IMR-90 (cell line): Measurements from ENCODE around the gene COG2. TPM values are rescaled to one million over a fixed set of nuclear protein-coding genes. Genes with fewer than 3 reads are reported as not detected.

Experiments
- ATAC-seq: fragments of 200-7000 bp; cut with Tn5 transposase; 2 replicates; pipeline ENCODE4 v1.9.1; 2020; ENCODE audit warnings: low read depth, mild to moderate bottlenecking, moderate library complexity
- BruUV-seq: library from RNA; stranded (reverse); fragments of 400-500 nt; replicated peaks from 2 replicates; lab custom pipeline; 2021; lab: Mats Ljungman, UMichigan
- CTCF ChIA-PET: fragments of 300-600 bp; formaldehyde crosslinking; extraction: SDS; loops from one replicate; lab custom pipeline; 2021; ENCODE audit warnings: antibody characterized with exemption; lab: Yijun Ruan, JAX
- POLR2A ChIA-PET: fragments of 300-600 bp; sonication (Branson Sonifier 250); formaldehyde crosslinking; loops from one replicate; lab custom pipeline; 2022; ENCODE audit warnings: antibody characterized with exemption; ENCODE audit not compliant: unreplicated experiment; lab: Charles Lee
- DNase-seq: peaks from one replicate; pipeline ENCODE4 v3.0.0; 2013
- H2AFZ ChIP-seq: replicated peaks from 2 replicates; pipeline ENCODE3; 2013; ENCODE audit warnings: low read length, mild to moderate bottlenecking; ENCODE audit not compliant: poor library complexity
- H2AK5ac ChIP-seq: 2 replicates; pipeline ENCODE4 v1.6.1; 2013; ENCODE audit warnings: low read depth, low read length, inconsistent platforms
- H2AK9ac ChIP-seq: replicated peaks from 2 replicates; pipeline ENCODE3; 2013; ENCODE audit warnings: mild to moderate bottlenecking, low read depth, low read length, moderate library complexity; ENCODE audit not compliant: poor library complexity
- H2BK120ac ChIP-seq: 2 replicates; pipeline ENCODE4 v1.6.1; 2013; ENCODE audit warnings: low read depth, low read length, inconsistent platforms
- H2BK15ac ChIP-seq: 3 replicates; pipeline ENCODE4 v1.6.1; 2013; ENCODE audit warnings: low read depth, low read length, inconsistent platforms
- H2BK20ac ChIP-seq: 2 replicates; pipeline ENCODE4 v1.6.1; 2013; ENCODE audit warnings: low read depth, mild to moderate bottlenecking, inconsistent platforms, low read length, moderate library complexity
- H2BK5ac ChIP-seq: 2 replicates; pipeline ENCODE4 v1.6.1; 2013; ENCODE audit warnings: mild to moderate bottlenecking, low read depth, low read length, inconsistent platforms; ENCODE audit not compliant: poor library complexity, severe bottlenecking
- H3K14ac ChIP-seq: replicated peaks from 2 replicates; pipeline ENCODE4 v1.6.1; 2013; ENCODE audit warnings: low read depth, low read length, inconsistent platforms
- H3K18ac ChIP-seq: 2 replicates; pipeline ENCODE4 v1.6.1; 2013; ENCODE audit warnings: low read depth, low read length, control low read depth
- H3K23ac ChIP-seq: 2 replicates; pipeline ENCODE4 v1.6.1; 2013; ENCODE audit warnings: low read depth, low read length, inconsistent platforms
- H3K27ac ChIP-seq: 2 replicates; pipeline ENCODE4 v1.5.1; 2013; ENCODE audit warnings: mild to moderate bottlenecking, control low read depth, low read length; ENCODE audit not compliant: insufficient read depth
- H3K27me3 ChIP-seq: 2 replicates; pipeline ENCODE4 v1.6.1; 2013; ENCODE audit warnings: low read length; ENCODE audit not compliant: control insufficient read depth, insufficient read depth
- H3K36me3 ChIP-seq: 2 replicates; pipeline ENCODE4 v1.6.1; 2013; ENCODE audit warnings: low read length, mixed read lengths; ENCODE audit not compliant: control insufficient read depth, insufficient read depth
- H3K4ac ChIP-seq: 2 replicates; pipeline ENCODE4 v1.6.1; 2013; ENCODE audit warnings: low read depth, low read length, inconsistent platforms
- H3K4me1 ChIP-seq: 2 replicates; pipeline ENCODE4 v1.6.1; 2013; ENCODE audit warnings: low read length, mixed read lengths; ENCODE audit not compliant: control insufficient read depth, insufficient read depth
- H3K4me2 ChIP-seq: 2 replicates; pipeline ENCODE4 v1.6.1; 2013; ENCODE audit warnings: low read depth, mild to moderate bottlenecking, control low read depth, low read length, moderate library complexity
- H3K4me3 ChIP-seq: 2 replicates; pipeline ENCODE4 v1.5.1; 2013; ENCODE audit warnings: low read depth, mild to moderate bottlenecking, control low read depth, low read length, moderate library complexity; ENCODE audit not compliant: insufficient read depth
- H3K56ac ChIP-seq: 2 replicates; pipeline ENCODE4 v1.6.1; 2013; ENCODE audit warnings: low read length, inconsistent platforms; ENCODE audit not compliant: insufficient read depth; ENCODE audit errors: extremely low read depth
- H3K79me1 ChIP-seq, 2 experiments: 2 replicates each; pipeline ENCODE4 v1.6.1; 2013; ENCODE audit warnings: low read length in 2 of 2, inconsistent platforms in 1 of 2, low read depth in 1 of 2
- H3K9ac ChIP-seq: 2 replicates; pipeline ENCODE4 v1.6.1; 2013; ENCODE audit warnings: low read depth, low read length, control low read depth
- H3K9me1 ChIP-seq: 2 replicates; pipeline ENCODE4 v1.6.1; 2013; ENCODE audit warnings: low read length, inconsistent platforms; ENCODE audit not compliant: insufficient read depth
- H3K9me3 ChIP-seq: 2 replicates; pipeline ENCODE4 v1.6.1; 2013; ENCODE audit warnings: low read length; ENCODE audit not compliant: control insufficient read depth, insufficient read depth
- H4K20me1 ChIP-seq: 2 replicates; pipeline ENCODE4 v1.6.1; 2013; ENCODE audit warnings: low read length, inconsistent platforms; ENCODE audit not compliant: insufficient read depth
- H4K5ac ChIP-seq: 2 replicates; pipeline ENCODE4 v1.6.1; 2013; ENCODE audit warnings: mild to moderate bottlenecking, low read depth, low read length, control low read depth
- H4K8ac ChIP-seq, 2 experiments: 2 replicates each; pipeline ENCODE4 v1.6.1; 2013; ENCODE audit warnings: low read depth in 2 of 2, low read length in 2 of 2, control low read depth in 1 of 2, inconsistent platforms in 1 of 2
- H4K91ac ChIP-seq: 2 replicates; pipeline ENCODE4 v1.6.1; 2013; ENCODE audit warnings: low read depth, low read length, inconsistent platforms; ENCODE audit not compliant: insufficient read depth
- BHLHE40 ChIP-seq: fragments of 150-350 bp; IDR thresholded peaks from 2 replicates; pipeline ENCODE4 v1.6.1; 2016; ENCODE audit warnings: mild to moderate bottlenecking, low read depth, low read length
- CEBPB ChIP-seq: IDR thresholded peaks from 2 replicates; pipeline ENCODE4 v1.6.1; 2012; ENCODE audit warnings: low read depth, low read length, improper control_type of control experiment
- CHD1 ChIP-seq: IDR thresholded peaks from 2 replicates; pipeline ENCODE4 v1.6.1; 2012; ENCODE audit warnings: low read depth, low read length, improper control_type of control experiment
- FOS ChIP-seq: fragments of 150-350 bp; IDR thresholded peaks from 2 replicates; pipeline ENCODE4 v1.6.1; 2016; ENCODE audit warnings: low read depth, low read length
- MAFK ChIP-seq: IDR thresholded peaks from 2 replicates; pipeline ENCODE4 v1.6.1; 2012; ENCODE audit warnings: low read depth, low read length, improper control_type of control experiment
- MAZ ChIP-seq: IDR thresholded peaks from 2 replicates; pipeline ENCODE4 v1.6.1; 2012; ENCODE audit warnings: low read depth, mild to moderate bottlenecking, low read length, improper control_type of control experiment, moderate library complexity, borderline replicate concordance
- MXI1 ChIP-seq: IDR thresholded peaks from 2 replicates; pipeline ENCODE4 v1.6.1; 2012; ENCODE audit warnings: low read depth, mild to moderate bottlenecking, low read length, moderate library complexity, borderline replicate concordance
- NFE2L2 ChIP-seq: fragments of 150-350 bp; IDR thresholded peaks from 2 replicates; pipeline ENCODE4 v1.6.1; 2016; ENCODE audit warnings: low read depth, mild to moderate bottlenecking, low read length
- RAD21 ChIP-seq: IDR thresholded peaks from 2 replicates; pipeline ENCODE4 v1.6.1; 2012; ENCODE audit warnings: low read length, improper control_type of control experiment
- RCOR1 ChIP-seq: IDR thresholded peaks from 2 replicates; pipeline ENCODE4 v1.6.1; 2012; ENCODE audit warnings: mild to moderate bottlenecking, low read length, improper control_type of control experiment; ENCODE audit not compliant: insufficient replicate concordance
- RFX5 ChIP-seq: IDR thresholded peaks from 2 replicates; pipeline ENCODE4 v1.8.0; 2012; ENCODE audit warnings: low read depth, mild to moderate bottlenecking, low read length, moderate library complexity
- SMC3 ChIP-seq: fragments of 150-350 bp; IDR thresholded peaks from 2 replicates; pipeline ENCODE4 v1.6.1; 2016; ENCODE audit warnings: low read depth, mild to moderate bottlenecking, antibody characterized with exemption, low read length, moderate library complexity
- WGBS, 2 experiments: methylation state at CpG; one replicate each; pipeline versions ENCODE4 v1.1.5 to v1.1.7; 2013; ENCODE audit warnings: missing lambda C conversion rate in 2 of 2; ENCODE audit not compliant: insufficient read length in 1 of 2; ENCODE audit errors: extremely low coverage in 2 of 2; 5-methylcytosine and 5-hydroxymethylcytosine counted together
- dilution Hi-C: fragments of 300-500 bp; cut with HindIII; formaldehyde crosslinking; loops from one replicate; pipeline ENCODE4 v1.14.3; 2018; ENCODE audit warnings: low sequenced_read_pairs; ENCODE audit not compliant: unreplicated experiment
- in situ Hi-C: fragments of 300-500 bp; cut with MboI; formaldehyde crosslinking; loops from 3 replicates; pipeline ENCODE4 v1.14.3; 2019; ENCODE audit warnings: low sequenced_read_pairs, inconsistent platforms, mixed read lengths
- intact Hi-C: fragments of 100-400 bp; cut with micrococcal nuclease; formaldehyde crosslinking; loops from 2 replicates; pipeline ENCODE4 v1.10.0; 2022
- polyA plus RNA-seq, 3 experiments: library from polyadenylated mRNA; depleted of rRNA; stranded (reverse); fragments of >200 nt; gene quantifications; 2 replicates each; pipeline ENCODE4 v1.2.3, GENCODE V29; 2012; ENCODE audit warnings: low replicate concordance in 1 of 3
- total RNA-seq: library from RNA; depleted of rRNA; stranded (reverse); fragments of >200 nt; gene quantifications from 2 replicates; pipeline ENCODE4 v1.2.3, GENCODE V29; 2012
- TF ChIP-seq, protein P1 (sequence below): fragments of 150-350 bp; IDR thresholded peaks from 2 replicates; pipeline ENCODE4 v1.6.1; 2017; ENCODE audit warnings: mild to moderate bottlenecking, antibody characterized with exemption, low read length, low read depth
- TF ChIP-seq, protein P2 (sequence below): conservative IDR thresholded peaks from 2 replicates; pipeline ENCODE4 v1.5.1; 2012; ENCODE audit warnings: mild to moderate bottlenecking, low read depth, low read length, improper control_type of control experiment
- TF ChIP-seq, protein P3 (sequence below): fragments of 150-350 bp; IDR thresholded peaks from 2 replicates; pipeline ENCODE4 v1.6.1; 2016; ENCODE audit warnings: low read depth, mild to moderate bottlenecking, low read length, moderate library complexity, borderline replicate concordance

Gene COG2
- total and polyA plus RNA-seq, 2 of the 4 experiments (the other 2 are of a cell fraction), result 9.1 to 16.7 TPM

DNA sequence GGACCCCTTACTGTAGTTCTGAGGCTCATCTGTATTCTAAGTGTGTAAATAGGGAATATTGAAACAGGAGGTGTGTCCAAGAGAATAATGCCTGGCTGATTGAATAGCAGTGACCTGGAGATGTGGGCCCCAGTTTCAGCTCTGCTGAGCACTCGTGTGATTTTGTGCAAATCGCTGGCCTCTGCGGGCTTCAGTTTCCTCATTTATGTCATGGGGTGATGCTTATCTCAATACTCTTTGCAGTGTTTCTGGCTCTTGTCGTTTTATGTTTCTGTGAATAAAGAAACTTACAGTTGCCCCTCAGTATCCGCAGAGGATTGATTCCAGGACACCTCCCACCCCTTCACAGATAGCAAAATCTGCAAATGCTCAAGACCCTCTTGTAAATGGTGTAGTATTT lies 5.0 kb downstream of the COG2 start:
- H2BK120ac ChIP-seq, result no peak overlapping the region
- no peak overlapping the region for H4K91ac ChIP-seq
- peaks cover 6% of the 10 kb centered on the region for H3K9me1 ChIP-seq
- no peaks in the 10 kb centered on the region for H3K9me3 ChIP-seq
- no peak overlapping the region for H2BK15ac ChIP-seq
- no peak overlapping the region for H3K23ac ChIP-seq
- in situ Hi-C loops, result loop anchor here (10.0 kb wide), 1 partner anchor 127 kb away; no protein-coding TSS in a partner anchor
- H3K79me1 ChIP-seq, result peaks cover 17 to 53% of the 10 kb centered on the region in 2 experiments
- H3K4me2 ChIP-seq, result no peak overlapping the region
- no peak overlapping the region for H2BK5ac ChIP-seq
- H2AFZ ChIP-seq, result no peak overlapping the region
- H3K14ac ChIP-seq, result no peak overlapping the region
- BruUV-seq, result no TSS peak
- ATAC-seq (no peak), DNase-seq (no peak)
- no peak overlapping the region for H3K18ac ChIP-seq
- no peak overlapping the region for H3K4ac ChIP-seq
- peaks cover 4% of the 10 kb centered on the region for H3K4me1 ChIP-seq
- H2AK9ac ChIP-seq, result no peak overlapping the region
- no peak overlapping the region for H4K8ac ChIP-seq
- no peaks in the 10 kb centered on the region for H3K27me3 ChIP-seq
- no peak overlapping the region for H3K27ac ChIP-seq
- no peak overlapping the region for H2AK5ac ChIP-seq
- no peak overlapping the region for H2BK20ac ChIP-seq
- CTCF ChIA-PET, result no interaction called here
- TF ChIP-seq NFE2L2 (no peak), BHLHE40 (no peak), MAFK (no peak), RFX5 (no peak), SMC3 (no peak), CEBPB (no peak), MAZ (no peak), CHD1 (no peak), RCOR1 (no peak), RAD21 (no peak), MXI1 (no peak), FOS (no peak)
- TF ChIP-seq, protein P1, sequence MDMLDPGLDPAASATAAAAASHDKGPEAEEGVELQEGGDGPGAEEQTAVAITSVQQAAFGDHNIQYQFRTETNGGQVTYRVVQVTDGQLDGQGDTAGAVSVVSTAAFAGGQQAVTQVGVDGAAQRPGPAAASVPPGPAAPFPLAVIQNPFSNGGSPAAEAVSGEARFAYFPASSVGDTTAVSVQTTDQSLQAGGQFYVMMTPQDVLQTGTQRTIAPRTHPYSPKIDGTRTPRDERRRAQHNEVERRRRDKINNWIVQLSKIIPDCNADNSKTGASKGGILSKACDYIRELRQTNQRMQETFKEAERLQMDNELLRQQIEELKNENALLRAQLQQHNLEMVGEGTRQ, result no peak
- TF ChIP-seq, protein P2, sequence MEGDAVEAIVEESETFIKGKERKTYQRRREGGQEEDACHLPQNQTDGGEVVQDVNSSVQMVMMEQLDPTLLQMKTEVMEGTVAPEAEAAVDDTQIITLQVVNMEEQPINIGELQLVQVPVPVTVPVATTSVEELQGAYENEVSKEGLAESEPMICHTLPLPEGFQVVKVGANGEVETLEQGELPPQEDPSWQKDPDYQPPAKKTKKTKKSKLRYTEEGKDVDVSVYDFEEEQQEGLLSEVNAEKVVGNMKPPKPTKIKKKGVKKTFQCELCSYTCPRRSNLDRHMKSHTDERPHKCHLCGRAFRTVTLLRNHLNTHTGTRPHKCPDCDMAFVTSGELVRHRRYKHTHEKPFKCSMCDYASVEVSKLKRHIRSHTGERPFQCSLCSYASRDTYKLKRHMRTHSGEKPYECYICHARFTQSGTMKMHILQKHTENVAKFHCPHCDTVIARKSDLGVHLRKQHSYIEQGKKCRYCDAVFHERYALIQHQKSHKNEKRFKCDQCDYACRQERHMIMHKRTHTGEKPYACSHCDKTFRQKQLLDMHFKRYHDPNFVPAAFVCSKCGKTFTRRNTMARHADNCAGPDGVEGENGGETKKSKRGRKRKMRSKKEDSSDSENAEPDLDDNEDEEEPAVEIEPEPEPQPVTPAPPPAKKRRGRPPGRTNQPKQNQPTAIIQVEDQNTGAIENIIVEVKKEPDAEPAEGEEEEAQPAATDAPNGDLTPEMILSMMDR, result no peak
- TF ChIP-seq, protein P3, sequence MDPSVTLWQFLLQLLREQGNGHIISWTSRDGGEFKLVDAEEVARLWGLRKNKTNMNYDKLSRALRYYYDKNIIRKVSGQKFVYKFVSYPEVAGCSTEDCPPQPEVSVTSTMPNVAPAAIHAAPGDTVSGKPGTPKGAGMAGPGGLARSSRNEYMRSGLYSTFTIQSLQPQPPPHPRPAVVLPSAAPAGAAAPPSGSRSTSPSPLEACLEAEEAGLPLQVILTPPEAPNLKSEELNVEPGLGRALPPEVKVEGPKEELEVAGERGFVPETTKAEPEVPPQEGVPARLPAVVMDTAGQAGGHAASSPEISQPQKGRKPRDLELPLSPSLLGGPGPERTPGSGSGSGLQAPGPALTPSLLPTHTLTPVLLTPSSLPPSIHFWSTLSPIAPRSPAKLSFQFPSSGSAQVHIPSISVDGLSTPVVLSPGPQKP, result no peak
- WGBS, 2 experiments, result no CpG with 5 or more reads among the region's 5 CpGs
- H3K56ac ChIP-seq, result no peak overlapping the region
- POLR2A ChIA-PET, result no interaction called here
- no peak overlapping the region for H3K9ac ChIP-seq
- H4K20me1 ChIP-seq, result peaks cover 5% of the 10 kb centered on the region; the same call in 1 of the 2 replicates
- dilution Hi-C loops, result no loop called here
- H3K4me3 ChIP-seq, result no peak overlapping the region
- no peaks in the 10 kb centered on the region for H3K36me3 ChIP-seq
- H4K5ac ChIP-seq, result no peak overlapping the region
- intact Hi-C loops, result no loop called here
